Measurements from ENCODE around the gene TMTC1.

The TMTC1 gene

DNA sequence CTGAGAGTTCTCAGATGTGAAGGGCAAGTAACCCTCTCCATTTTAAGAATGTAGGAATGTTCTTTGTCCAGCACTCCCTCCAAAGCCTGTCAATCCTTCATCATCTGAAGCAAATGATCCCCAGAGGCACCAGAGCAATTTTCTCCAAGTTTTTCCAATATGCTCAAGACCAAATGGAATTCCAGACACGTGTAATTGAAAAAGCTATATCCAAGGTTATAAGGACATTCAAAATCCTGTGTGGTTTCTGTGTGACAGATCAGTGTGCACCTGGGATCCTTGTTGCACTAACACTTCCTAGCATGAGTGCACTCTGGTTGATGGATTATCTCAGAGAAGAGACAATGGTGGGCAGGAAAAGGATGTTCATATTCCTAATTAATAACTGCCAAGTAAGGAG, 220.7 kb downstream of the TMTC1 start:
- TF ChIP-seq, protein P1, sequence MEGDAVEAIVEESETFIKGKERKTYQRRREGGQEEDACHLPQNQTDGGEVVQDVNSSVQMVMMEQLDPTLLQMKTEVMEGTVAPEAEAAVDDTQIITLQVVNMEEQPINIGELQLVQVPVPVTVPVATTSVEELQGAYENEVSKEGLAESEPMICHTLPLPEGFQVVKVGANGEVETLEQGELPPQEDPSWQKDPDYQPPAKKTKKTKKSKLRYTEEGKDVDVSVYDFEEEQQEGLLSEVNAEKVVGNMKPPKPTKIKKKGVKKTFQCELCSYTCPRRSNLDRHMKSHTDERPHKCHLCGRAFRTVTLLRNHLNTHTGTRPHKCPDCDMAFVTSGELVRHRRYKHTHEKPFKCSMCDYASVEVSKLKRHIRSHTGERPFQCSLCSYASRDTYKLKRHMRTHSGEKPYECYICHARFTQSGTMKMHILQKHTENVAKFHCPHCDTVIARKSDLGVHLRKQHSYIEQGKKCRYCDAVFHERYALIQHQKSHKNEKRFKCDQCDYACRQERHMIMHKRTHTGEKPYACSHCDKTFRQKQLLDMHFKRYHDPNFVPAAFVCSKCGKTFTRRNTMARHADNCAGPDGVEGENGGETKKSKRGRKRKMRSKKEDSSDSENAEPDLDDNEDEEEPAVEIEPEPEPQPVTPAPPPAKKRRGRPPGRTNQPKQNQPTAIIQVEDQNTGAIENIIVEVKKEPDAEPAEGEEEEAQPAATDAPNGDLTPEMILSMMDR (IDR thresholded peaks at IDR 0.05; ENCODE audit: low read depth, low read length), result no peak
- no peak for TF ChIP-seq EZH2phosphoT487 (IDR thresholded peaks at IDR 0.05; ENCODE audit: low read depth)
- Histone ChIP-seq H3K4me2 (ENCODE audit: low read length) (no peak overlapping the region), H3K9me3 (ENCODE audit: insufficient read depth, low read length) (no peaks in the 10 kb centered on the region), H2AFZ (ENCODE audit: low read depth, low read length) (no peak overlapping the region), H3K4me1 (ENCODE audit: low read length) (peaks cover 4% of the 10 kb centered on the region; the same call in 1 of the 2 replicates), H3K9ac (ENCODE audit: low read length) (no peak overlapping the region), H3K79me2 (ENCODE audit: low read length) (no peaks in the 10 kb centered on the region), H3K36me3 (replicated peaks; ENCODE audit: low read depth, low read length) (no peaks in the 10 kb centered on the region), H4K20me1 (ENCODE audit: insufficient read depth, low read length) (no peaks in the 10 kb centered on the region), H3K27me3 (ENCODE audit: low read depth, low read length) (0 out of 2 replicates have a peak, but pooled peaks cover 5% of the 10 kb centered on the region), H3K27ac (ENCODE audit: low read length) (no peak overlapping the region), H3K4me3 (ENCODE audit: low read length) (no peak overlapping the region)

DNA sequence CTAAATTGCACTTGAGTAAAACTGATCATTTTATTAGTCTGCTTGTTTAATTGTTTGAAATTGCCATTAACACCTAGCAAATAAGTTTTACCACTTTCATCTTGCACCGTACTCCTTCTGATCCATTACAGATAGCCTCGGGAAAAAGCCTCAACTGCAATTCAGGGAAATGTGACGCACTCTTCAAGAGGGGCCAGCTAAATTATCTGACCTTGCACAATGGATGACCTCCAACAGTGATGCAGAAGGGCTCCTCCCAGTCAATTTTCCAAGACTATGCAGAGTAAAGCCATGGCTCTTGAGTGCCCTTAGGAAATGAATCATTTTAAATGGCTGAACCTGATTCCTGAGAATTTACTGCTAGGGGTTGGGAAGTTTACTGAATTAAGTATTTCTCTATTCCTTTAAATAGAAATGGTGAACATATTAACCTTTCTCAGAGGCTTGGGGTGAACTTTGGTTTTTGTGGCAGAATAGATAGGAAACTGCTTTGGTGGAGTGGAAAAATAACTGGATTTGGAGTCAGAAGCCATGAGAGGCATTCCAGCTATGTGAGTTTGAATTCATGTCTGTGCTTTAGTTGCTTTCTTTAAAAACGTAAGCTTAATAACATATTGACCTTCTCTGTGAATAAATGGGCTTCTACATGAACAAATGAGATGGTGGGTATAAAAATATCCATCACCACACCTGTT, 221.5 kb downstream of the TMTC1 start:
- no peak overlapping the region for H3K4me3 ChIP-seq (ENCODE audit: low read length)
- TF ChIP-seq, protein P1 (IDR thresholded peaks at IDR 0.05; ENCODE audit: low read depth, low read length), result no peak
- no peak for TF ChIP-seq EZH2phosphoT487 (IDR thresholded peaks at IDR 0.05; ENCODE audit: low read depth)
- no peaks in the 10 kb centered on the region for H3K9me3 ChIP-seq (ENCODE audit: insufficient read depth, low read length)
- H3K36me3 ChIP-seq (replicated peaks; ENCODE audit: low read depth, low read length), result no peaks in the 10 kb centered on the region
- no peak overlapping the region for H3K9ac ChIP-seq (ENCODE audit: low read length)
- no peaks in the 10 kb centered on the region for H4K20me1 ChIP-seq (ENCODE audit: insufficient read depth, low read length)
- no peak overlapping the region for H3K4me2 ChIP-seq (ENCODE audit: low read length)
- no peak overlapping the region for H3K27ac ChIP-seq (ENCODE audit: low read length)
- no peak overlapping the region for H2AFZ ChIP-seq (ENCODE audit: low read depth, low read length)
- no peaks in the 10 kb centered on the region for H3K79me2 ChIP-seq (ENCODE audit: low read length)
- 0 out of 2 replicates have a peak, but pooled peaks cover 5% of the 10 kb centered on the region for H3K27me3 ChIP-seq (ENCODE audit: low read depth, low read length)
- peaks cover 4% of the 10 kb centered on the region; the same call in 1 of the 2 replicates for H3K4me1 ChIP-seq (ENCODE audit: low read length)

DNA sequence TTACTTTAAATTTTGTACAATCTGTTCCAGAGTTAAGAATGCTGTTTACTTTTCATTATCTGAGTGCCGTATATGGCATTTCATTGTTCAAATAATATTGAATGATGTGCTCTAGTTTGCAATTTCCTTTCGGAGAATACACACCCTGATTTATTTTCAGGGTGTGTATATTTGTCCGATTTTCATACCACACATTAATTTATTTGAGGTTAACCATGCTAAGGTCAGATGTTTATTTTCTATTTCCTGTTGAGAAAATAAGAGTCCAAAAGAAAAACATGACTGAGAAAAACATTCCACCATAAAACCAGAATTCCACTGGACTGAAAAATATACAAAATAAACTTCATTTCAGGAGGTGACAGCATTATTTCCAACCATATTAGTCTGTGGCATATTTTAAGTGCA, 222.1 kb downstream of the TMTC1 start:
- H3K27ac ChIP-seq (ENCODE audit: low read length), result no peak overlapping the region

DNA sequence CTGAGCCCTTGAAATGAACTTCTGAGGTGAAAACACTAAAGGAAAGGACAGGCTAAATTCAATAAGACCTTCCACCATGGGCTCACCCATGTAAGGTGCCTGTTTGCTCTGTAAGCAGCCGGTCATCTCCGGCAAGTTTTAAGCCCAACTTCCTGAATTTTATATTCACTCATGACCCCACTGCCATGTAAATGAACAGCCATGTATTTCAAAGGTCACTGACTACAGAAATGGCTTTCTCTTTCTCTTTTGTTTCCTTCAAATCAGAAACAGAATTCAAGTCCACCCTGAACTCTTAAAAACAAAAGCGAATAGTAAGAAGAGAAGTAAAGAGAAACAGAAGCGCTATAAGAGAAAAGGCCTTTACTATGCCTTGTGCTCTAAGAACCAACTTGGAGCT, 224.5 kb downstream of the TMTC1 start:
- Histone ChIP-seq H3K36me3 (replicated peaks; ENCODE audit: low read depth, low read length) (no peaks in the 10 kb centered on the region), H3K79me2 (ENCODE audit: low read length) (no peaks in the 10 kb centered on the region), H2AFZ (ENCODE audit: low read depth, low read length) (no peak overlapping the region), H3K4me3 (ENCODE audit: low read length) (no peak overlapping the region), H4K20me1 (ENCODE audit: insufficient read depth, low read length) (no peaks in the 10 kb centered on the region), H3K27me3 (ENCODE audit: low read depth, low read length) (0 out of 2 replicates have a peak, but pooled peaks cover 5% of the 10 kb centered on the region), H3K9ac (ENCODE audit: low read length) (no peak overlapping the region), H3K4me2 (ENCODE audit: low read length) (no peak overlapping the region), H3K4me1 (ENCODE audit: low read length) (peaks cover 4% of the 10 kb centered on the region; the same call in 1 of the 2 replicates), H3K27ac (ENCODE audit: low read length) (no peak overlapping the region), H3K9me3 (ENCODE audit: insufficient read depth, low read length) (no peaks in the 10 kb centered on the region)
- TF ChIP-seq, protein P1 (IDR thresholded peaks at IDR 0.05; ENCODE audit: low read depth, low read length), result no peak
- no peak for TF ChIP-seq EZH2phosphoT487 (IDR thresholded peaks at IDR 0.05; ENCODE audit: low read depth)

More for the DNA sequence above, 222.1 kb downstream of the TMTC1 start:
- peaks cover 4% of the 10 kb centered on the region; the same call in 1 of the 2 replicates for H3K4me1 ChIP-seq (ENCODE audit: low read length)
- H4K20me1 ChIP-seq (ENCODE audit: insufficient read depth, low read length), result no peaks in the 10 kb centered on the region
- H3K4me2 ChIP-seq (ENCODE audit: low read length), result no peak overlapping the region
- 0 out of 2 replicates have a peak, but pooled peaks cover 5% of the 10 kb centered on the region for H3K27me3 ChIP-seq (ENCODE audit: low read depth, low read length)
- H3K9ac ChIP-seq (ENCODE audit: low read length), result no peak overlapping the region
- no peaks in the 10 kb centered on the region for H3K36me3 ChIP-seq (replicated peaks; ENCODE audit: low read depth, low read length)
- no peaks in the 10 kb centered on the region for H3K79me2 ChIP-seq (ENCODE audit: low read length)
- H3K9me3 ChIP-seq (ENCODE audit: insufficient read depth, low read length), result no peaks in the 10 kb centered on the region
- no peak for TF ChIP-seq EZH2phosphoT487 (IDR thresholded peaks at IDR 0.05; ENCODE audit: low read depth)
- TF ChIP-seq, protein P1 (IDR thresholded peaks at IDR 0.05; ENCODE audit: low read depth, low read length), result no peak
- H3K4me3 ChIP-seq (ENCODE audit: low read length), result no peak overlapping the region
- H2AFZ ChIP-seq (ENCODE audit: low read depth, low read length), result no peak overlapping the region

All from OCI-LY3 (cell line).